ENCODE results near the gene ABCC4. TPM values are rescaled to one million over a fixed set of nuclear protein-coding genes. Genes with fewer than 3 reads are reported as not detected.

ABCC4 gene
- total and polyA plus RNA-seq, 2 donors (not counting 1 experiment from before 2014, with no cell fraction given), result 1.8 to 7.1 TPM

GRCh38 chr13:95323930-95324662 is 22.8 kb upstream of the ABCC4 start:
- TF ChIP-seq EZH2 (IDR thresholded peaks at IDR 0.05; ENCODE audit: borderline replicate concordance, insufficient read depth, low read depth, low read length, poor library complexity, severe bottlenecking), result no peak
- no peak for TF ChIP-seq CTCF (IDR thresholded peaks at IDR 0.05)
- H3K27ac Mint-ChIP-seq, result no peak overlapping the region
- intact Hi-C loops (cut with micrococcal nuclease), result no loop called here
- no peak overlapping the region for H3K4me2 ChIP-seq (replicated peaks; ENCODE audit: low read depth, low read length, poor library complexity, severe bottlenecking)
- no peaks in the 10 kb centered on the region for H3K27me3 ChIP-seq (replicated peaks in 1 of 4; ENCODE audit: control extremely low read depth in 1 of 4, control insufficient read depth in 3 of 4, insufficient read depth in 4 of 4, low read length in 3 of 4)
- no peak overlapping the region for H3K9ac ChIP-seq (ENCODE audit: low read length)
- ChIA-PET CTCF (interaction anchor here (1.1 to 1.5 kb wide), 2 partner anchors 16 to 28 kb away, joined by 3 read pairs; no protein-coding TSS in a partner anchor), POLR2A (no interaction called here)
- ATAC-seq (ENCODE audit: low read depth) (no peak), DNase-seq (no peak)
- no peak overlapping the region for H3K4me3 ChIP-seq (ENCODE audit: control extremely low read depth in 1 of 5, extremely low read depth in 1 of 5, insufficient read depth in 1 of 5, low read depth in 2 of 5, low read length in 4 of 5)
- H3K4me3 Mint-ChIP-seq, result no peak overlapping the region
- no peak overlapping the region for H2AFZ ChIP-seq (ENCODE audit: insufficient read depth, low read depth, low read length, poor library complexity, severe bottlenecking)
- H3K9me3 ChIP-seq (ENCODE audit: control extremely low read depth in 1 of 3, control insufficient read depth in 2 of 3, insufficient read depth in 1 of 3, low read length in 2 of 3), result no peaks in the 10 kb centered on the region
- H3K27me3 Mint-ChIP-seq, result peaks cover 3% of the 10 kb centered on the region
- H3K27ac ChIP-seq (ENCODE audit: low read length in 2 of 2), result no peak overlapping the region
- H3K79me2 ChIP-seq (ENCODE audit: control insufficient read depth, insufficient read depth, low read length), result no peaks in the 10 kb centered on the region
- H3K9me3 Mint-ChIP-seq (ENCODE audit: insufficient read depth), result no peaks in the 10 kb centered on the region
- 76% methylated on average over 8 of the region's 16 CpGs for WGBS (ENCODE audit: insufficient coverage)
- no peaks in the 10 kb centered on the region for H3K4me1 ChIP-seq (ENCODE audit: control insufficient read depth in 2 of 2, insufficient read depth in 2 of 2, low read length in 2 of 2)
- no peaks in the 10 kb centered on the region for H3K4me1 Mint-ChIP-seq
- no peaks in the 10 kb centered on the region for H4K20me1 ChIP-seq (ENCODE audit: control insufficient read depth, insufficient read depth, low read length, poor library complexity, severe bottlenecking)
- no peaks in the 10 kb centered on the region for H3K36me3 ChIP-seq (replicated peaks in 1 of 2; ENCODE audit: control extremely low read depth in 1 of 2, control insufficient read depth in 1 of 2, extremely low read depth in 1 of 2, insufficient read depth in 2 of 2, low read length in 1 of 2)

DNA sequence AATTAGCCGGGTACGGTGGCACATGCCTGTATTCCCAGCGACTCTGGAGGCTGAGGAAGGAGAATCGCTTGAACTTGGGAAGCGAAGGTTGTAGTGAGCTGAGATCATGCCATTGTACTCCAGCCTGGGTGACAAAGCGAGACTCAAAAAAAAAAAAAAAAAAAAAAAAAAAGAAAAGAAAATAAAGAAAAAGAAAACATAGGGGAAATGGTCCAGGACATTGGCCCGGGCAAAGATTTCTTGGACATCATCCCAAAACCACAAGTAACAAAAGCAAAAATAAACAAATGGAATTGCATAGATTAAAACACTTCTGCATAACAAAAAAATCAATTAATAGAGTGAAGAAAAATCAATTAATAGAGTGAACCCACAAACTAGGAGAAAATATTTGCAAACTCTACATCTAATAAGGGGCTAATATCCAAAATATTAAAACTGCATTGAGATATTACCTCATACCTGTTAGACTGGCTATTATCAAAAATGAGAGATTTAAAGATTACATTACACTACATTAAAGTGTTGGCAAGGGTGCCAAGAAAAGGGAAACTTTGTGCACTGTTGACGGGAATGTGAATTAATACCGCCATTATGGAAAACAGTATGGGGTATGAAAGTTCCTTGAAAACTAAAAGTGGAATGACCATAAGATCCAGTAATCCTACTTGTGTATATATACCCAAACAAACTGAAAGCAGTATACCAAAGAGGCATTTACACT is 18.5 kb upstream of the ABCC4 start:
- CTCF ChIA-PET, result no interaction called here
- H3K27ac Mint-ChIP-seq, result no peak overlapping the region

More for the DNA sequence above, 18.5 kb upstream of the ABCC4 start:
- Histone ChIP-seq H2AFZ (ENCODE audit: insufficient read depth, low read depth, low read length, poor library complexity, severe bottlenecking) (no peak overlapping the region), H3K27me3 (replicated peaks in 1 of 4; ENCODE audit: control extremely low read depth in 1 of 4, control insufficient read depth in 3 of 4, insufficient read depth in 4 of 4, low read length in 3 of 4) (no peaks in the 10 kb centered on the region), H4K20me1 (ENCODE audit: control insufficient read depth, insufficient read depth, low read length, poor library complexity, severe bottlenecking) (no peaks in the 10 kb centered on the region), H3K4me1 (ENCODE audit: control insufficient read depth in 2 of 2, insufficient read depth in 2 of 2, low read length in 2 of 2) (no peaks in the 10 kb centered on the region), H3K79me2 (ENCODE audit: control insufficient read depth, insufficient read depth, low read length) (no peaks in the 10 kb centered on the region), H3K4me2 (replicated peaks; ENCODE audit: low read depth, low read length, poor library complexity, severe bottlenecking) (no peak overlapping the region), H3K27ac (ENCODE audit: low read length in 2 of 2) (no peak overlapping the region), H3K9me3 (ENCODE audit: control extremely low read depth in 1 of 3, control insufficient read depth in 2 of 3, insufficient read depth in 1 of 3, low read length in 2 of 3) (peaks cover 0 to 3% (median 0%) of the 10 kb centered on the region in 3 donors), H3K9ac (ENCODE audit: low read length) (no peak overlapping the region), H3K4me3 (ENCODE audit: control extremely low read depth in 1 of 5, extremely low read depth in 1 of 5, insufficient read depth in 1 of 5, low read depth in 2 of 5, low read length in 4 of 5) (no peak overlapping the region), H3K36me3 (replicated peaks in 1 of 2; ENCODE audit: control extremely low read depth in 1 of 2, control insufficient read depth in 1 of 2, extremely low read depth in 1 of 2, insufficient read depth in 2 of 2, low read length in 1 of 2) (no peaks in the 10 kb centered on the region)
- H3K4me1 Mint-ChIP-seq, result no peaks in the 10 kb centered on the region
- no peak overlapping the region for H3K4me3 Mint-ChIP-seq
- peaks cover 5% of the 10 kb centered on the region for H3K27me3 Mint-ChIP-seq
- no peak for DNase-seq
- intact Hi-C loops (cut with micrococcal nuclease), result no loop called here
- H3K9me3 Mint-ChIP-seq (ENCODE audit: insufficient read depth), result no peaks in the 10 kb centered on the region
- TF ChIP-seq EZH2 (IDR thresholded peaks at IDR 0.05; ENCODE audit: borderline replicate concordance, insufficient read depth, low read depth, low read length, poor library complexity, severe bottlenecking) (no peak), CTCF (IDR thresholded peaks at IDR 0.05) (no peak)
- 100% methylated on average over 1 of the region's 9 CpGs for whole genome bisulfite sequencing (ENCODE audit: insufficient coverage)
- POLR2A ChIA-PET, result no interaction called here
- no peak for ATAC-seq (ENCODE audit: low read depth)
